Coronary artery (tissue), 2 donors: ENCODE data around the gene ACOT7.

Experiments
- DNase-seq: peaks from one replicate; pipeline ENCODE4 v3.0.0-alpha.2; 2017; ENCODE audit warnings: low spot score
- H3K27ac ChIP-seq, 2 donors: fragments of 200-600 bp; sonication (generic); one replicate each; pipeline ENCODE4 v1.5.1; 2016 to 2019
- H3K4me3 ChIP-seq: fragments of 200-600 bp; sonication (generic); 2 replicates; pipeline ENCODE4 v1.5.1; 2016; ENCODE audit warnings: mild to moderate bottlenecking, moderate library complexity
- CTCF ChIP-seq: fragments of 200-600 bp; sonication (generic); IDR thresholded peaks from one replicate; pipeline ENCODE4 v1.5.1; 2019; ENCODE audit warnings: antibody characterized with exemption

ACOT7 gene

DNA sequence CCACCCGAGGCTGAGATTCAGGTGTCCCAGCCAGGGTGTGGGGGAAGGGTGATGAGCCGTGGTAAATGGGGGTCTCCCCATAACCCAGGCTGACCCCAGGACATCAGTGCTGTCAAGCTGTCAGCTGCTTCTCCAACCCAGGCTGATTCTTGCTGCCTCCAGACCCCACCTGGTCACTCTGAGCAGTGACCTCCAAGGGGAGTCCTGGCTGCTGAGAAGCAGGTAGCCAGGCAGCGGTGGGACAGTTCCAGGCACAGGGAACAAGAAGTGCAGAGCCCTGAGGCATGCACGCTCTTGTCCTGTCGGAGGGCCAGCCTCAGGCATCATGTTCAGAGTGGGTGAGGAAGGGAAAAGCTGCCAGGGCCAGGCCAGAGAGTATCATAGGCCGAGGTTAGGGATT lies 32.1 kb upstream of the ACOT7 start:
- no peak for DNase-seq
- Histone ChIP-seq H3K27ac (no peak overlapping the region), H3K4me3 (no peak overlapping the region)
- no peak for TF ChIP-seq CTCF

GRCh38 chr1:6424619-6425593 lies 31.3 kb upstream of the ACOT7 start, which contains the start of gene ESPN:
Gene ESPN (plus strand): TSS chr1:6424776. CDS start chr1:6424956, 180 bp downstream.
- Histone ChIP-seq H3K27ac (no peak within 1 kb of the TSS), H3K4me3 (peak within 1 kb of the TSS; percentile 51)
- TF ChIP-seq CTCF: no peak
- no peak for DNase-seq

- peak overlapping the region; percentile 51 for H3K4me3 ChIP-seq
- DNase-seq: no peak
- H3K27ac ChIP-seq: no peak overlapping the region
- TF ChIP-seq CTCF: no peak
Measured at GRCh38 chr1:6424000-6424565, 30.5 kb upstream of the ACOT7 start.

- no peak for TF ChIP-seq CTCF
- Histone ChIP-seq H3K27ac (no peak overlapping the region), H3K4me3 (peak overlapping the region; percentile 51)
- DNase-seq: no peak
Measured at GRCh38 chr1:6423321-6423999, 29.9 kb upstream of the ACOT7 start.

DNA sequence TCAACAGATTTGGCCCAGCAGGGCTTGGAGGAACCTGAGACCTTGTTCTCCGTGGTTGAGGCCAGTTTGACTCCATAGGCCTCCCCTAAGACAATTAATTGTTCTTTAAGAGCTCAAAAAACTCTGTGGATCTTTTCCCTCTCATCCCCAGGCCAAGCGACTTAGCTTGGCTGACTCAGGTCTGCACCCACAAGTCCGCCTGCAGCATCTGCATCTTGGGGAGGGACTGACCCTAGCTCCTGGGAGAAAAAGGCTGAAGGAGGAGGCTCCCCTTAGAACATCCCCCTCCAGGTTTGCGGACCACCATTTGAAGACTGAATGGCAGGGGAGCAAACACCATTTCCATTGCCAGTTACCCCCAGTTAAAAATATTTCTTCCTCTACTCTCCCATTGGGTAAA lies 27.7 kb upstream of the ACOT7 start:
- no peak for DNase-seq
- H3K4me3 ChIP-seq: no peak overlapping the region

DNA sequence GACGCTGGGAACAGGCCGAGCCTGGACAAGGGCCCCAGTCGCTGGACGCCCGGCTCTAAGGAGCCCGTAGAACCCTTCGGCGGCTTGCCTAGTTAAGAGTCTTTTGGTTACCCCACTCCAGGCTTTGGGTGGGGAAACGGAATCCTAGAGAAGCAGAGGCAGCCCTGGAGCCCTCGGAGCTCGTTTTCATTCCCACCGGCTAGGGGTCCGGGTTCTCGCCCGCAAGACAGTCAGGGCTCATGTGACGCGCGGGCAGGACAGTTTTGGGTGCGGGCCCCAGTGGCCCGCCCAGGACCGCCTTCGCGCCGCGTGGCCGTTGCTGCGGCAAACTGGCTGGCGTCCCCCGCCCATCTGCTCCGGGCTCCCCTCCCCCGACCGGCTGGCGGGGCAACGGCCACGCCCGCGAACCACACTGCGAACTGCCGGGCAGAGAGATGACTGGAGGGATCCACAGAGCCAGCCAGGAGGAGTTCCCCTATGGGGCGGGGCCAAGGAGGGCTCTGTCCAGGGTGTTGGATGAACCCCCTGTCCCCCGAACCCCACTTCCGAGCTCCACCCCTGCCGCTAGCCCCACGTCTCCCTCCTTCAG lies 27.0 kb upstream of the ACOT7 start:
- no peak for TF ChIP-seq CTCF
- H3K4me3 ChIP-seq: peak overlapping the region; percentile 65
- no peak overlapping the region for H3K27ac ChIP-seq
- DNase-seq: no peak

More for the DNA sequence above, 27.7 kb upstream of the ACOT7 start:
- H3K27ac ChIP-seq: no peak overlapping the region
- no peak for TF ChIP-seq CTCF
